Upper lobe of left lung (tissue), 6 donors: ENCODE data around the gene RGSL1. TPM values are rescaled to one million over a fixed set of nuclear protein-coding genes. Genes with fewer than 3 reads are reported as not detected.

ENCODE experiments used
- ATAC-seq, 2 donors: fragments of 200-7000 bp; cut with Tn5 transposase; one replicate each; pipeline ENCODE4 v1.9.1; 2022; ENCODE audit warnings: mild to moderate bottlenecking in 2 of 2, moderate library complexity in 2 of 2; ENCODE audit not compliant: low FRiP score in 2 of 2
- DNase-seq, 2 donors: peaks; one replicate each; pipeline ENCODE4 v3.0.0-alpha.2; 2019 to 2020
- H3K27ac ChIP-seq, 4 donors: fragments of 200-600 bp; sonication (generic); one replicate each; pipeline ENCODE4 v1.5.1; 2016 to 2019
- H3K27me3 ChIP-seq, 4 donors: fragments of 200-600 bp; sonication (generic); one replicate each; pipeline ENCODE4 v1.5.1; 2017 to 2019
- H3K36me3 ChIP-seq, 4 donors: fragments of 200-600 bp; sonication (generic); one replicate each; pipeline ENCODE4 v1.5.1; 2016 to 2019
- H3K4me1 ChIP-seq, 4 donors: fragments of 200-600 bp; sonication (generic); one replicate each; pipeline ENCODE4 v1.5.1; 2018 to 2019
- H3K4me3 ChIP-seq, 4 donors: fragments of 200-600 bp; sonication (generic); one replicate each; pipeline ENCODE4 v1.5.1; 2017 to 2019; ENCODE audit warnings: mild to moderate bottlenecking in 2 of 4, moderate library complexity in 1 of 4
- H3K9me3 ChIP-seq, 4 donors: fragments of 200-600 bp; sonication (generic); one replicate each; pipeline ENCODE4 v1.5.1; 2018 to 2019
- CTCF ChIP-seq, 6 experiments: fragments of 450-650 bp in 4 of 6; fragments of 200-600 bp in 2 of 6; sonication (generic) in 2 of 6; IDR thresholded peaks; one replicate each; pipeline ENCODE4 v1.5.1; 2016 to 2019; ENCODE audit warnings: antibody characterized with exemption in 6 of 6
- EP300 ChIP-seq, 4 donors: sonication (generic); formaldehyde crosslinking; IDR thresholded peaks; one replicate each; pipeline ENCODE4 v1.5.1; 2017; ENCODE audit warnings: antibody characterized with exemption in 4 of 4, control low read depth in 2 of 4
- POLR2A ChIP-seq, 4 donors: fragments of 450-650 bp; IDR thresholded peaks; one replicate each; pipeline ENCODE4 v1.5.1; 2016 to 2017; ENCODE audit warnings: antibody characterized with exemption in 4 of 4, mild to moderate bottlenecking in 2 of 4
- POLR2AphosphoS5 ChIP-seq, 2 donors: sonication (generic); formaldehyde crosslinking; IDR thresholded peaks; one replicate each; pipeline ENCODE4 v1.5.1; 2017; ENCODE audit warnings: antibody characterized with exemption in 2 of 2
- WGBS, 2 donors: methylation state at CpG; one replicate each; pipeline ENCODE4 v1.1.5; 2017 to 2018; 5-methylcytosine and 5-hydroxymethylcytosine counted together
- total RNA-seq, 6 donors: library from RNA; depleted of rRNA in 4 of 6; stranded (reverse); fragments of >200 nt in 4 of 6; gene quantifications; one replicate each; pipeline versions ENCODE4 v1.1.0 to v1.2.1, GENCODE V29; 2016 to 2021
- donor health status: DM: no; HTN: no; CAD: no; lungs with moderate emphysema.
- donor health status: DM: no; HTN: yes; CAD: no; lungs with severe emphysema.

The RGSL1 gene
- total RNA-seq, 6 donors from 2014 or later: not detected

- peak overlapping the region in 2 of 4 donors; percentile 96 for H3K27ac ChIP-seq
- ATAC-seq (no peak), DNase-seq (no peak)
- no peak overlapping the region for H3K4me3 ChIP-seq
- 96% methylated on average over 5 of the region's 5 CpGs for WGBS, 2 donors
- H3K36me3 ChIP-seq: no peaks in the 10 kb centered on the region
- H3K27me3 ChIP-seq: no peaks in the 10 kb centered on the region
- TF ChIP-seq POLR2A (IDR thresholded peaks at IDR 0.05) (no peak), POLR2AphosphoS5 (IDR thresholded peaks at IDR 0.05) (no peak), EP300 (IDR thresholded peaks at IDR 0.05) (no peak), CTCF (IDR thresholded peaks at IDR 0.05) (no peak)
- H3K4me1 ChIP-seq: peaks cover 8 to 24% (median 14%) of the 10 kb centered on the region in 4 donors
- H3K9me3 ChIP-seq: no peaks in the 10 kb centered on the region
These were observed 140.0 kb downstream of the RGSL1 start for GRCh38 chr1:182589931-182590330.

GRCh38 chr1:182595641-182596240, 145.8 kb downstream of the RGSL1 start:
- 36 to 38% methylated on average over 4 of the region's 4 CpGs for WGBS, 2 donors
- Histone ChIP-seq H3K4me1 (peaks cover 11 to 26% (median 16%) of the 10 kb centered on the region in 4 donors), H3K27ac (no peak overlapping the region), H3K9me3 (no peaks in the 10 kb centered on the region), H3K36me3 (peaks cover 8 to 17% (median 11%) of the 10 kb centered on the region in 4 donors), H3K4me3 (no peak overlapping the region), H3K27me3 (no peaks in the 10 kb centered on the region)
- TF ChIP-seq EP300 (IDR thresholded peaks at IDR 0.05) (no peak), POLR2AphosphoS5 (IDR thresholded peaks at IDR 0.05) (peak in 1 of 2 donors; percentile 9), POLR2A (IDR thresholded peaks at IDR 0.05) (no peak), CTCF (IDR thresholded peaks at IDR 0.05) (peak; percentile 71 to 93 (median 82))
- peak in 1 of 2 donors; percentile 78 for DNase-seq
- peak; percentile 84 to 85 for ATAC-seq

- 86 to 89% methylated on average over 6 of the region's 6 CpGs for WGBS, 2 donors
- H3K27me3 ChIP-seq: no peaks in the 10 kb centered on the region
- H3K27ac ChIP-seq: no peak overlapping the region
- no peak for TF ChIP-seq POLR2A (IDR thresholded peaks at IDR 0.05)
- H3K4me1 ChIP-seq: peaks cover 22 to 38% (median 25%) of the 10 kb centered on the region in 4 donors
- peaks cover 8 to 26% (median 12%) of the 10 kb centered on the region in 4 donors for H3K36me3 ChIP-seq
- DNase-seq (no peak), ATAC-seq (no peak)
- H3K4me3 ChIP-seq: no peak overlapping the region
- no peaks in the 10 kb centered on the region for H3K9me3 ChIP-seq
These were observed 147.0 kb downstream of the RGSL1 start for GRCh38 chr1:182596934-182597333.

GRCh38 chr1:182598296-182598695, 148.3 kb downstream of the RGSL1 start:
- peak overlapping the region in 3 of 4 donors; percentile 4 to 49 (median 40) for H3K27ac ChIP-seq
- peaks cover 23 to 51% (median 30%) of the 10 kb centered on the region in 4 donors for H3K4me1 ChIP-seq
- 54 to 69% methylated on average over 4 to 5 of the region's 5 CpGs for WGBS, 2 donors
- H3K9me3 ChIP-seq: no peaks in the 10 kb centered on the region
- no peaks in the 10 kb centered on the region for H3K27me3 ChIP-seq
- no peak overlapping the region for H3K4me3 ChIP-seq
- peaks cover 8 to 29% (median 12%) of the 10 kb centered on the region in 4 donors for H3K36me3 ChIP-seq
- TF ChIP-seq POLR2A (IDR thresholded peaks at IDR 0.05) (no peak), CTCF (IDR thresholded peaks at IDR 0.05) (no peak), POLR2AphosphoS5 (IDR thresholded peaks at IDR 0.05) (no peak), EP300 (IDR thresholded peaks at IDR 0.05) (no peak)
- ATAC-seq: no peak
- DNase-seq: no peak

- DNase-seq (peak in 1 of 2 donors; percentile 55), ATAC-seq (no peak)
- Histone ChIP-seq H3K4me1 (peaks cover 28 to 61% (median 37%) of the 10 kb centered on the region in 4 donors), H3K27ac (peak overlapping the region in 2 of 4 donors; percentile 6 to 52), H3K27me3 (no peaks in the 10 kb centered on the region), H3K9me3 (no peaks in the 10 kb centered on the region), H3K36me3 (peaks cover 8 to 29% (median 12%) of the 10 kb centered on the region in 4 donors), H3K4me3 (no peak overlapping the region)
- 73 to 89% methylated on average over 4 to 6 of the region's 6 CpGs for WGBS, 2 donors
- TF ChIP-seq EP300 (IDR thresholded peaks at IDR 0.05) (no peak), CTCF (IDR thresholded peaks at IDR 0.05) (peak in 2 of 6 experiments; percentile 11 to 22)
These were observed 149.4 kb downstream of the RGSL1 start for GRCh38 chr1:182599339-182599738.
